ENCODE data around the gene MYH9.
A peak's percentile ranks its signal among the peaks of the same experiment; 100 is the strongest.

DNA sequence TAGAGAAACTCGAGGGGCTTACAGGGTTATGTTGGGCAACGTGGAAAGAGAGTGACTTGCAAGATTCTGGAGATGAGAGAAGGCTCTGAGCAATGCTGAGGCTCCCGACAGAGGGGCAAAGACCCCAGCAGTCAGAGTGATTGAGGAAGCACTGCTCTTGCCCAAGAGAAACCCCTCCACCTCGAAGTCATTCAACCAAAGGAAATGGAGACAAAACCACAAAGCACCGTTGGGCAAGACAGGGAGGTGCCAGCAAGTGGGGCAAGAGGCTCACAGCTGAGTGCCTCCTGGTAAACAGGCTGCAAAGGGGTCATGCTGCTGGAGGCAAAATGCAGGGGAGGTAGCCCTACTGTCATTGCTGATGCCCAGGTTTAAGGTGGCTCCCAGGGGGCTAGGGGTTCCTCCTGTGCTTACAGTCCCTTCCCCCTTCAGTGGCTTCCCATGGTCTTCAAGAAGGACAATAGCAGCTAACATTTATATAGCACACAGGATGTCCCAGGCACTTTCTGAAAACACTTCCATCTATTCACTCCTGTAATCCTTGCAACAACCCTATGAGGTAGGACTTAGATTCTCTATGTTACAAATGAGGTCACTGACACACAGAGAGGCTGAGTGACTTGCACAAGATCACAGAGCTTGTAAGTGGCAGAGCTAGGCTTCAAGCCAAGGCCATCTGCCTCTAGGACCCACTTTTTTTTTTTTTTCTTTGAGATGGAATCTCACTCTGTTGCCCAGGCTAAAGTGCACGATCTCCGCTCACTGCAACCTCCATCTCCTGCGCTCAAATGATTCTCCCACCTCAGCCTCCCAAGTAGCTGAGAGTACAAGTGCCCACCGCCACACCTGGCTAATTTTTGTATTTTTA is 18.1 kb upstream of the MYH9 start:
- TF ChIP-seq, protein P1, sequence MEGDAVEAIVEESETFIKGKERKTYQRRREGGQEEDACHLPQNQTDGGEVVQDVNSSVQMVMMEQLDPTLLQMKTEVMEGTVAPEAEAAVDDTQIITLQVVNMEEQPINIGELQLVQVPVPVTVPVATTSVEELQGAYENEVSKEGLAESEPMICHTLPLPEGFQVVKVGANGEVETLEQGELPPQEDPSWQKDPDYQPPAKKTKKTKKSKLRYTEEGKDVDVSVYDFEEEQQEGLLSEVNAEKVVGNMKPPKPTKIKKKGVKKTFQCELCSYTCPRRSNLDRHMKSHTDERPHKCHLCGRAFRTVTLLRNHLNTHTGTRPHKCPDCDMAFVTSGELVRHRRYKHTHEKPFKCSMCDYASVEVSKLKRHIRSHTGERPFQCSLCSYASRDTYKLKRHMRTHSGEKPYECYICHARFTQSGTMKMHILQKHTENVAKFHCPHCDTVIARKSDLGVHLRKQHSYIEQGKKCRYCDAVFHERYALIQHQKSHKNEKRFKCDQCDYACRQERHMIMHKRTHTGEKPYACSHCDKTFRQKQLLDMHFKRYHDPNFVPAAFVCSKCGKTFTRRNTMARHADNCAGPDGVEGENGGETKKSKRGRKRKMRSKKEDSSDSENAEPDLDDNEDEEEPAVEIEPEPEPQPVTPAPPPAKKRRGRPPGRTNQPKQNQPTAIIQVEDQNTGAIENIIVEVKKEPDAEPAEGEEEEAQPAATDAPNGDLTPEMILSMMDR (IDR thresholded peaks at IDR 0.05 in 8 of 11, conservative IDR thresholded peaks at IDR 0.05 in 3 of 11), result peak in 3 of 11 experiments; percentile 26 to 42 (median 42)
- TF ChIP-seq POLR2A (IDR thresholded peaks at IDR 0.05), result no peak

Measured in spleen (tissue), 7 donors.